ENCODE data around the gene FGF6. TPM values are rescaled to one million over a fixed set of nuclear protein-coding genes. Genes with fewer than 3 reads are reported as not detected.

Gene FGF6
- total RNA-seq, 4 donors from 2014 or later: not detected

GRCh38 chr12:4386801-4387200 lies 58.8 kb downstream of the FGF6 start:
- 66 to 73% methylated on average over 4 of the region's 4 CpGs for WGBS, 2 donors
- no peak for DNase-seq

More at GRCh38 chr12:4386801-4387200, 58.8 kb downstream of the FGF6 start:
- Histone ChIP-seq H3K4me1 (no peaks in the 10 kb centered on the region), H3K27ac (no peak overlapping the region), H3K4me3 (no peak overlapping the region), H3K9me3 (no peaks in the 10 kb centered on the region), H3K27me3 (peaks cover 0 to 15% (median 0%) of the 10 kb centered on the region in 4 donors), H3K36me3 (no peaks in the 10 kb centered on the region)
- no peak for TF ChIP-seq POLR2A (IDR thresholded peaks at IDR 0.05)
- no peak for TF ChIP-seq CTCF (IDR thresholded peaks at IDR 0.05)
- intact Hi-C loops (cut with DNase I): no loop called here

Other genes starting within 250 kb of the FGF6 start
- 10 to 100 TPM; 13.9 to 49.8 (median 35.9) TPM for gene CCND2, start 172.1 kb downstream of the FGF6 start, total RNA-seq
- 1 to 10 TPM; 5.1 to 8.1 (median 5.9) TPM for gene TIGAR, start 124.6 kb downstream of the FGF6 start, total RNA-seq
- gene FGF23, start 66.1 kb downstream of the FGF6 start, total RNA-seq: not detected
- gene RAD51AP1, start 93.1 kb upstream of the FGF6 start, total RNA-seq: 10 to 100 TPM in 2 of 4 donors, 1 to 10 TPM in 2; 4.4 to 16.5 (median 10.3) TPM
- 10 to 100 TPM; 13.0 to 32.6 (median 18.1) TPM for gene DYRK4, start 116.4 kb upstream of the FGF6 start, total RNA-seq
- 1 to 10 TPM in 3 of 4 donors, under 1 TPM in 1; 0.97 to 2.6 (median 1.4) TPM for gene AKAP3, start 203.2 kb upstream of the FGF6 start, total RNA-seq
- gene NDUFA9, start 203.3 kb upstream of the FGF6 start, total RNA-seq: 10 to 100 TPM; 30.6 to 69.3 (median 49.0) TPM

Measured in esophagus squamous epithelium (tissue), 5 donors.